Panc1 (cell line): Measurements from ENCODE around the gene COX5A. TPM values are rescaled to one million over a fixed set of nuclear protein-coding genes. Genes with fewer than 3 reads are reported as not detected.
"Not testable (repeated sequence)": the region's sequence is repeated elsewhere in the genome, so short reads cannot be mapped to it uniquely, and the experiment has no call there.

ENCODE experiments used
- ATAC-seq: fragments of 200-7000 bp; cut with Tn5 transposase; 2 replicates; pipeline ENCODE4 v1.9.1; 2020; ENCODE audit warnings: mild to moderate bottlenecking, moderate library complexity
- BruUV-seq: library from RNA; stranded (reverse); fragments of 400-500 nt; replicated peaks from 2 replicates; lab custom pipeline; 2021; lab: Mats Ljungman, UMichigan
- CTCF ChIA-PET: fragments of 300-600 bp; sonication (Branson Sonifier 250); formaldehyde crosslinking; loops from one replicate; lab custom pipeline; 2022; ENCODE audit warnings: antibody characterized with exemption; lab: Charles Lee
- POLR2A ChIA-PET: fragments of 300-600 bp; sonication (Branson Sonifier 250); formaldehyde crosslinking; loops from one replicate; lab custom pipeline; 2022; ENCODE audit warnings: antibody characterized with exemption; lab: Charles Lee
- DNase-seq: peaks from one replicate; pipeline ENCODE4 v3.0.0-alpha.2; 2010; ENCODE audit warnings: low read depth, low spot score
- H3K27ac ChIP-seq: 2 replicates; pipeline ENCODE4 v1.5.1; 2011; ENCODE audit warnings: mild to moderate bottlenecking, low read length, inconsistent platforms
- H3K27me3 ChIP-seq: fragments of 200-500 bp; sonication (Bioruptor generic); 2 replicates; pipeline ENCODE4 v1.6.0; 2014; ENCODE audit warnings: low read length, inconsistent platforms; ENCODE audit not compliant: control insufficient read depth, insufficient read depth
- H3K36me3 ChIP-seq: fragments of 200-500 bp; sonication (Bioruptor generic); 2 replicates; pipeline ENCODE4 v1.5.1; 2014; ENCODE audit warnings: inconsistent platforms, mild to moderate bottlenecking, low read length, moderate library complexity; ENCODE audit not compliant: control insufficient read depth, insufficient read depth
- H3K4me1 ChIP-seq: 2 replicates; pipeline ENCODE4 v1.5.1; 2011; ENCODE audit warnings: inconsistent platforms, mild to moderate bottlenecking, low read length, moderate library complexity; ENCODE audit not compliant: control insufficient read depth, insufficient read depth
- H3K4me3 ChIP-seq, 2 experiments: 2 replicates each; pipeline ENCODE4 v1.5.1; 2011 to 2012; ENCODE audit warnings: low read depth in 2 of 2, low read length in 2 of 2, mild to moderate bottlenecking in 2 of 2, inconsistent platforms in 1 of 2, moderate library complexity in 1 of 2
- H3K9me3 ChIP-seq: fragments of 200-500 bp; sonication (Bioruptor generic); 2 replicates; pipeline ENCODE4 v1.5.1; 2014; ENCODE audit warnings: low read depth, mild to moderate bottlenecking, inconsistent platforms, low read length, moderate library complexity; ENCODE audit not compliant: control insufficient read depth, insufficient read depth
- CTCF ChIP-seq: fragments of 450-650 bp; IDR thresholded peaks from 2 replicates; pipeline ENCODE4 v1.5.1; 2017; ENCODE audit warnings: mild to moderate bottlenecking
- POLR2AphosphoS5 ChIP-seq: IDR thresholded peaks from 2 replicates; pipeline ENCODE4 v1.6.1; 2012; ENCODE audit warnings: mild to moderate bottlenecking, low read depth, low read length, moderate library complexity
- SIN3A ChIP-seq: IDR thresholded peaks from 2 replicates; pipeline ENCODE4 v1.6.1; 2012; ENCODE audit warnings: low read depth, mild to moderate bottlenecking, low read length, moderate library complexity, borderline replicate concordance; ENCODE audit not compliant: insufficient read depth
- TCF7L2 ChIP-seq: IDR thresholded peaks from 2 replicates; pipeline ENCODE4 v1.6.1; 2011; ENCODE audit warnings: mild to moderate bottlenecking, low read depth, low read length, inconsistent platforms
- in situ Hi-C: cut with HindIII; loops from 2 replicates; pipeline ENCODE4 v1.10.0; 2016; ENCODE audit warnings: low sequenced_read_pairs, low pct_unique_long_range_greater_than_20kb
- intact Hi-C: fragments of 100-400 bp; cut with micrococcal nuclease; formaldehyde crosslinking; loops from one replicate; pipeline ENCODE4 v1.10.0; 2022; ENCODE audit not compliant: unreplicated experiment
- total RNA-seq: library from RNA; stranded (reverse); gene quantifications from one replicate; pipeline ENCODE4 v1.2.1, GENCODE V29; 2021; ENCODE audit not compliant: unreplicated experiment
- TF ChIP-seq, protein P1 (sequence below), 2 experiments: IDR thresholded peaks; 2 replicates each; pipeline ENCODE4 v1.6.1; 2011 to 2012; ENCODE audit warnings: low read depth in 2 of 2, control low read depth in 1 of 2, low read length in 1 of 2, mild to moderate bottlenecking in 1 of 2, moderate library complexity in 1 of 2; ENCODE audit not compliant: insufficient read depth in 1 of 2

Gene COX5A
- total RNA-seq, 1 experiment from 2014 or later = 353 TPM

DNA sequence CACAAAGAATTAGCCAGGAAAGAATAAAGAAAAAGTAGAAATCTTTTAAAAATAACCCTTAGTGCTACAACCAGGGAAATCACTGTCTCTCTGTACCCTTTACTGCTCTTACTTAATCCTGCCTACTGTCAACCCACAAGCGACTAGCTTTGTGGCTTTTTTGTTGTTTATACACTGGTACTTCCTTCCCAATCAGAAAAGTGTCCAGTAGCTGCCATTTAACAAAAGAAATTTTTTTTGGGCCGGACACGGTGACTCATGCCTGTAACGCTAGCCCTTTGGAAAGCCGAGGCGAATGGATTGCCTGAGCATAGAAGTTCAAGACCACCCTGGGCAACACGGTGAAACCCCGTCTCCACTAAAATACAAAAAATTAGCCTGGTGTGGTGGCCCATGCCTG lies 17.4 kb downstream of the COX5A start:
- Histone ChIP-seq H3K9me3 (no peaks in the 10 kb centered on the region), H3K27ac (no peak overlapping the region), H3K27me3 (no peaks in the 10 kb centered on the region), H3K4me3 (no peak overlapping the region), H3K36me3 (peaks cover 32% of the 10 kb centered on the region), H3K4me1 (no peaks in the 10 kb centered on the region)
- ATAC-seq (no peak), DNase-seq (no peak)
- CTCF ChIA-PET = no interaction called here
- intact Hi-C loops = no loop called here
- in situ Hi-C loops = no loop called here
- POLR2A ChIA-PET = no interaction called here
- no TSS peak for BruUV-seq
- TF ChIP-seq SIN3A (no peak), TCF7L2 (no peak), CTCF (no peak), POLR2AphosphoS5 (no peak)
- TF ChIP-seq, protein P1, sequence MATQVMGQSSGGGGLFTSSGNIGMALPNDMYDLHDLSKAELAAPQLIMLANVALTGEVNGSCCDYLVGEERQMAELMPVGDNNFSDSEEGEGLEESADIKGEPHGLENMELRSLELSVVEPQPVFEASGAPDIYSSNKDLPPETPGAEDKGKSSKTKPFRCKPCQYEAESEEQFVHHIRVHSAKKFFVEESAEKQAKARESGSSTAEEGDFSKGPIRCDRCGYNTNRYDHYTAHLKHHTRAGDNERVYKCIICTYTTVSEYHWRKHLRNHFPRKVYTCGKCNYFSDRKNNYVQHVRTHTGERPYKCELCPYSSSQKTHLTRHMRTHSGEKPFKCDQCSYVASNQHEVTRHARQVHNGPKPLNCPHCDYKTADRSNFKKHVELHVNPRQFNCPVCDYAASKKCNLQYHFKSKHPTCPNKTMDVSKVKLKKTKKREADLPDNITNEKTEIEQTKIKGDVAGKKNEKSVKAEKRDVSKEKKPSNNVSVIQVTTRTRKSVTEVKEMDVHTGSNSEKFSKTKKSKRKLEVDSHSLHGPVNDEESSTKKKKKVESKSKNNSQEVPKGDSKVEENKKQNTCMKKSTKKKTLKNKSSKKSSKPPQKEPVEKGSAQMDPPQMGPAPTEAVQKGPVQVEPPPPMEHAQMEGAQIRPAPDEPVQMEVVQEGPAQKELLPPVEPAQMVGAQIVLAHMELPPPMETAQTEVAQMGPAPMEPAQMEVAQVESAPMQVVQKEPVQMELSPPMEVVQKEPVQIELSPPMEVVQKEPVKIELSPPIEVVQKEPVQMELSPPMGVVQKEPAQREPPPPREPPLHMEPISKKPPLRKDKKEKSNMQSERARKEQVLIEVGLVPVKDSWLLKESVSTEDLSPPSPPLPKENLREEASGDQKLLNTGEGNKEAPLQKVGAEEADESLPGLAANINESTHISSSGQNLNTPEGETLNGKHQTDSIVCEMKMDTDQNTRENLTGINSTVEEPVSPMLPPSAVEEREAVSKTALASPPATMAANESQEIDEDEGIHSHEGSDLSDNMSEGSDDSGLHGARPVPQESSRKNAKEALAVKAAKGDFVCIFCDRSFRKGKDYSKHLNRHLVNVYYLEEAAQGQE (IDR thresholded peaks at IDR 0.05; ENCODE audit: insufficient read depth in 1 of 2, low read depth in 2 of 2, low read length in 1 of 2) = no peak

- DNase-seq = no peak
- no TSS peak for BruUV-seq
- intact Hi-C loops (no loop called here), in situ Hi-C loops (no loop called here)
- TF ChIP-seq TCF7L2 = no peak
- no peak for TF ChIP-seq POLR2AphosphoS5
- TF ChIP-seq CTCF = no peak
- no peak for TF ChIP-seq SIN3A
- TF ChIP-seq, protein P1 (IDR thresholded peaks at IDR 0.05; ENCODE audit: insufficient read depth in 1 of 2, low read depth in 2 of 2, low read length in 1 of 2) = no peak
- CTCF ChIA-PET = interaction anchor here (0.7 kb wide), 1 partner anchor 451 kb away, joined by 6 read pairs; the partner anchor contains the start of gene MAN2C1
- Histone ChIP-seq H3K4me3 (no peak overlapping the region), H3K36me3 (peaks cover 29% of the 10 kb centered on the region), H3K27ac (no peak overlapping the region), H3K9me3 (no peaks in the 10 kb centered on the region), H3K4me1 (no peaks in the 10 kb centered on the region), H3K27me3 (no peaks in the 10 kb centered on the region)
- POLR2A ChIA-PET = interaction anchor here (0.7 kb wide), 1 partner anchor 44 kb away, joined by 5 read pairs; the partner anchor contains the start of gene SCAMP2
- ATAC-seq = no peak
Observed at GRCh38 chr15:74917676-74918075, 20.2 kb downstream of the COX5A start.

- CTCF ChIA-PET, H3K9me3 ChIP-seq, ATAC-seq, BruUV-seq, H3K4me3 ChIP-seq, H3K36me3 ChIP-seq, POLR2A ChIA-PET, DNase-seq, in situ Hi-C loops, H3K27ac ChIP-seq, H3K27me3 ChIP-seq, intact Hi-C loops, H3K4me1 ChIP-seq: not testable (repeated sequence)
Observed at GRCh38 chr15:74913799-74914198, 24.1 kb downstream of the COX5A start.
